H1 (cell line): ENCODE measurements around the gene IL17REL. TPM values are rescaled to one million over a fixed set of nuclear protein-coding genes. Genes with fewer than 3 reads are reported as not detected.

Source experiments
- CTCF ChIA-PET: fragments of 300-600 bp; sonication (Branson Sonifier 250); formaldehyde crosslinking; loops from one replicate; lab custom pipeline; 2021; ENCODE audit not compliant: partially characterized antibody; lab: Charles Lee
- POLR2A ChIA-PET: fragments of 300-600 bp; sonication (Branson Sonifier 250); formaldehyde crosslinking; loops from one replicate; lab custom pipeline; 2021; ENCODE audit warnings: inconsistent platforms; ENCODE audit not compliant: partially characterized antibody; lab: Charles Lee
- DNase-seq, 2 experiments: peaks; one replicate each; pipeline versions ENCODE4 v3.0.0 to v3.0.0-alpha.2; 2010 to 2022; ENCODE audit warnings: low spot score in 2 of 2, low read depth in 1 of 2, mixed read lengths in 1 of 2
- FAIRE-seq: peaks from 2 replicates; lab custom pipeline; 2011; peaks lifted over from hg19 to GRCh38; lab: Jason Lieb, UNC
- H2AFZ ChIP-seq: 2 replicates; pipeline ENCODE4 v1.8.1; 2012; ENCODE audit warnings: low read length, inconsistent platforms
- H2AK5ac ChIP-seq: 2 replicates; pipeline ENCODE4 v1.6.1; 2013; ENCODE audit warnings: low read depth, low read length
- H2BK120ac ChIP-seq: replicated peaks from 2 replicates; pipeline ENCODE3; 2013; ENCODE audit warnings: low read depth, low read length, inconsistent platforms
- H2BK12ac ChIP-seq: 2 replicates; pipeline ENCODE4 v1.6.1; 2013; ENCODE audit warnings: low read depth, low read length
- H2BK15ac ChIP-seq: 2 replicates; pipeline ENCODE4 v1.6.1; 2013; ENCODE audit warnings: low read length
- H2BK20ac ChIP-seq: 2 replicates; pipeline ENCODE4 v1.6.1; 2013; ENCODE audit warnings: low read length
- H2BK5ac ChIP-seq: 2 replicates; pipeline ENCODE4 v1.6.1; 2013; ENCODE audit warnings: low read depth, low read length
- H3K14ac ChIP-seq: 2 replicates; pipeline ENCODE4 v1.6.1; 2013; ENCODE audit warnings: inconsistent platforms; ENCODE audit not compliant: insufficient read length
- H3K18ac ChIP-seq: 2 replicates; pipeline ENCODE4 v1.6.1; 2013; ENCODE audit warnings: low read length; ENCODE audit errors: extremely low read depth
- H3K23ac ChIP-seq: 2 replicates; pipeline ENCODE4 v1.6.1; 2013; ENCODE audit warnings: inconsistent platforms; ENCODE audit not compliant: insufficient read length
- H3K23me2 ChIP-seq: 2 replicates; pipeline ENCODE4 v1.6.1; 2013; ENCODE audit warnings: low read depth, low read length
- H3K27ac ChIP-seq: 2 replicates; pipeline ENCODE4 v1.6.1; 2011; ENCODE audit warnings: low read depth, low read length, inconsistent platforms
- H3K27me3 ChIP-seq, 4 experiments: replicated peaks in 1 of 4; 1 replicate in 1 of 4; 2 replicates in 3 of 4; pipeline versions ENCODE4 v1.6.1 to v1.8.1; 2011 to 2013; ENCODE audit warnings: low read length in 3 of 4, mild to moderate bottlenecking in 3 of 4, inconsistent platforms in 2 of 4, mixed read lengths in 2 of 4, moderate library complexity in 1 of 4; ENCODE audit not compliant: control insufficient read depth in 3 of 4, insufficient read depth in 3 of 4; ENCODE audit errors: extremely low read depth in 1 of 4
- H3K36me3 ChIP-seq, 4 experiments: 2 replicates each; pipeline versions ENCODE4 v1.6.1 to v1.8.1; 2011 to 2013; ENCODE audit warnings: mild to moderate bottlenecking in 4 of 4, low read length in 3 of 4, moderate library complexity in 2 of 4, control low read depth in 1 of 4, inconsistent platforms in 1 of 4; ENCODE audit not compliant: insufficient read depth in 4 of 4, control insufficient read depth in 2 of 4
- H3K4ac ChIP-seq: replicated peaks from 2 replicates; pipeline ENCODE3; 2013; ENCODE audit warnings: low read length, low read depth, mixed read lengths, inconsistent platforms; ENCODE audit not compliant: insufficient read length
- H3K4me1 ChIP-seq, 4 experiments: replicated peaks in 1 of 4; 1 replicate in 1 of 4; 2 replicates in 3 of 4; pipeline versions ENCODE4 v1.6.1 to v1.8.1; 2011 to 2013; ENCODE audit warnings: low read length in 3 of 4, inconsistent platforms in 2 of 4, mixed read lengths in 1 of 4; ENCODE audit not compliant: insufficient read depth in 4 of 4, control insufficient read depth in 3 of 4
- H3K4me2 ChIP-seq, 2 experiments: 2 replicates each; pipeline versions ENCODE4 v1.6.1 to v1.8.1; 2011 to 2013; ENCODE audit warnings: low read depth in 2 of 2, low read length in 2 of 2, control low read depth in 1 of 2, inconsistent platforms in 1 of 2, mild to moderate bottlenecking in 1 of 2; ENCODE audit not compliant: insufficient read depth in 1 of 2
- H3K4me3 ChIP-seq, 4 experiments: fragments of 200-600, 300-600 bp in 1 of 4; sonication (generic), shearing (Covaris generic), sonication (Bioruptor Twin) in 1 of 4; 2 replicates each; pipeline versions ENCODE4 v1.5.1 to v1.8.1; 2011 to 2016; ENCODE audit warnings: low read length in 4 of 4, low read depth in 3 of 4, control low read depth in 2 of 4, inconsistent platforms in 2 of 4, mild to moderate bottlenecking in 2 of 4, mixed read lengths in 1 of 4, moderate library complexity in 1 of 4; ENCODE audit not compliant: insufficient read depth in 2 of 4; ENCODE audit errors: extremely low read depth in 1 of 4
- H3K56ac ChIP-seq: replicated peaks from 2 replicates; pipeline ENCODE3; 2013; ENCODE audit warnings: low read depth, mild to moderate bottlenecking, mixed read lengths, low read length, inconsistent platforms; ENCODE audit not compliant: insufficient read length
- H3K79me1 ChIP-seq: 2 replicates; pipeline ENCODE4 v1.6.1; 2013; ENCODE audit warnings: low read depth, low read length, control low read depth
- H3K79me2 ChIP-seq, 2 experiments: 2 replicates each; pipeline versions ENCODE4 v1.6.1 to v1.8.1; 2012 to 2013; ENCODE audit warnings: low read length in 2 of 2, mild to moderate bottlenecking in 2 of 2, inconsistent platforms in 1 of 2; ENCODE audit not compliant: insufficient read depth in 2 of 2, control insufficient read depth in 1 of 2
- H3K9ac ChIP-seq, 4 experiments: replicated peaks in 1 of 4; 1 replicate in 1 of 4; 2 replicates in 3 of 4; pipeline versions ENCODE4 v1.6.1 to v1.8.1; 2011 to 2013; ENCODE audit warnings: low read depth in 3 of 4, low read length in 3 of 4, control low read depth in 2 of 4, mild to moderate bottlenecking in 2 of 4, moderate library complexity in 2 of 4, inconsistent platforms in 1 of 4; ENCODE audit errors: extremely low read depth in 1 of 4
- H3K9me3 ChIP-seq, 2 experiments: 2 replicates each; pipeline versions ENCODE4 v1.6.1 to v1.8.1; 2012 to 2013; ENCODE audit warnings: mild to moderate bottlenecking in 2 of 2, moderate library complexity in 2 of 2, control low read depth in 1 of 2, inconsistent platforms in 1 of 2, low read depth in 1 of 2, low read length in 1 of 2, mixed read lengths in 1 of 2; ENCODE audit not compliant: insufficient read depth in 2 of 2
- H4K20me1 ChIP-seq, 2 experiments: replicated peaks in 1 of 2; 2 replicates each; pipeline versions ENCODE3 to v1.8.1; 2011 to 2013; ENCODE audit warnings: inconsistent platforms in 2 of 2, low read length in 2 of 2, mild to moderate bottlenecking in 1 of 2; ENCODE audit not compliant: insufficient read depth in 2 of 2, control insufficient read depth in 1 of 2
- H4K5ac ChIP-seq: 2 replicates; pipeline ENCODE4 v1.6.1; 2013; ENCODE audit warnings: low read length, low read depth, mixed read lengths, inconsistent platforms; ENCODE audit not compliant: insufficient read length
- H4K8ac ChIP-seq: 2 replicates; pipeline ENCODE4 v1.8.0; 2013; ENCODE audit warnings: mild to moderate bottlenecking, moderate library complexity, low read length, inconsistent platforms; ENCODE audit not compliant: insufficient read depth; ENCODE audit errors: extremely low read depth
- H4K91ac ChIP-seq: replicated peaks from 2 replicates; pipeline ENCODE3; 2013; ENCODE audit warnings: low read length, mixed read lengths, inconsistent platforms; ENCODE audit not compliant: insufficient read length
- BACH1 ChIP-seq: IDR thresholded peaks from 2 replicates; pipeline ENCODE4 v1.6.1; 2012; ENCODE audit warnings: low read length, improper control_type of control experiment
- CEBPB ChIP-seq: IDR thresholded peaks from 2 replicates; pipeline ENCODE4 v1.6.1; 2012; ENCODE audit warnings: low read depth, low read length
- KDM5A ChIP-seq: fragments of 200-600 bp; IDR thresholded peaks from 2 replicates; pipeline ENCODE4 v1.7.1; 2012; ENCODE audit warnings: mild to moderate bottlenecking, low read length, inconsistent platforms, mixed read lengths
- NRF1 ChIP-seq: IDR thresholded peaks from 2 replicates; pipeline ENCODE4 v1.6.1; 2011; ENCODE audit warnings: mild to moderate bottlenecking, low read depth, low read length, improper control_type of control experiment
- POU5F1 ChIP-seq: IDR thresholded peaks from 2 replicates; pipeline ENCODE4 v1.6.1; 2011; ENCODE audit warnings: low read depth, mild to moderate bottlenecking, low read length, moderate library complexity
- RXRA ChIP-seq: IDR thresholded peaks from 2 replicates; pipeline ENCODE4 v1.6.1; 2011; ENCODE audit warnings: low read depth, mild to moderate bottlenecking, low read length, moderate library complexity; ENCODE audit not compliant: insufficient read depth
- SIRT6 ChIP-seq: IDR thresholded peaks from one replicate; pipeline ENCODE4 v1.7.1; 2012; ENCODE audit warnings: low read length, inconsistent platforms
- SP1 ChIP-seq: IDR thresholded peaks from 2 replicates; pipeline ENCODE4 v1.6.1; 2011; ENCODE audit warnings: low read depth, low read length
- WGBS, 2 experiments: shearing (Covaris generic) in 1 of 2; methylation state at CpG; one replicate each; pipeline versions ENCODE4 v1.1.6 to v1.1.7; 2013 to 2015; ENCODE audit warnings: low lambda C conversion rate in 2 of 2, mixed read lengths in 2 of 2, inconsistent platforms in 1 of 2, low coverage in 1 of 2, missing lambda C conversion rate in 1 of 2; ENCODE audit not compliant: insufficient replicate concordance in 2 of 2, insufficient coverage in 1 of 2, insufficient read length in 1 of 2; ENCODE audit errors: extremely low coverage in 1 of 2, missing lambda C conversion rate in 1 of 2; 5-methylcytosine and 5-hydroxymethylcytosine counted together
- polyA plus RNA-seq, 7 experiments: library from polyadenylated mRNA; depleted of rRNA in 3 of 7; stranded (reverse) in 5 of 7; unstranded in 2 of 7; fragments of >200 nt in 5 of 7; fragments of 200-250 nt in 2 of 7; gene quantifications; 1 replicate in 5 of 7; 2 replicates in 1 of 7; 4 replicates in 1 of 7; pipeline versions ENCODE4 v1.2.1 to v1.2.3, GENCODE V29; 2011 to 2013; ENCODE audit warnings: missing spikeins in 2 of 7, mixed read lengths in 2 of 7
- total RNA-seq: library from RNA; stranded (reverse); fragmentation: NEBNext Ultra II Directional; extraction: Animal tissue kit (Norgen Biotek cat#: 25700); gene quantifications from 2 replicates; pipeline ENCODE4 v1.2.1, GENCODE V29; 2021

IL17REL gene
- total and polyA plus RNA-seq, 2 of the 8 experiments (the other 6 are each of a cell fraction or from before 2014, with no cell fraction given), result 0.15 to 0.20 TPM

- no peak overlapping the region for H2BK120ac ChIP-seq
- no peaks in the 10 kb centered on the region for H4K20me1 ChIP-seq
- no peak overlapping the region for H3K23ac ChIP-seq
- no peak overlapping the region for H3K9ac ChIP-seq
- H2BK20ac ChIP-seq, result no peak overlapping the region
- H3K4me3 ChIP-seq, result no peak overlapping the region
- no peaks in the 10 kb centered on the region for H3K36me3 ChIP-seq
- H2AK5ac ChIP-seq, result no peak overlapping the region
- H3K27me3 ChIP-seq, result no peaks in the 10 kb centered on the region
- no peak for FAIRE-seq
- H3K4me2 ChIP-seq, result no peak overlapping the region
- H2BK15ac ChIP-seq, result no peak overlapping the region
- ChIA-PET POLR2A (interaction anchor here (0.6 kb wide), 1 partner anchor 316 kb away, joined by 3 read pairs; no protein-coding TSS in a partner anchor), CTCF (interaction anchor here (1.1 to 1.3 kb wide), 2 partner anchors 11 to 101 kb away, joined by 3 to 4 read pairs; no protein-coding TSS in a partner anchor)
- no peak for TF ChIP-seq SP1
- TF ChIP-seq POU5F1, result no peak
- no peak for TF ChIP-seq BACH1
- no peak for TF ChIP-seq NRF1
- no peak for TF ChIP-seq CEBPB
- TF ChIP-seq KDM5A, result no peak
- TF ChIP-seq SIRT6, result no peak
- TF ChIP-seq RXRA, result no peak
- H3K23me2 ChIP-seq, result no peaks in the 10 kb centered on the region
- H3K79me2 ChIP-seq, result no peaks in the 10 kb centered on the region
- H2BK5ac ChIP-seq, result no peak overlapping the region
- H3K4me1 ChIP-seq, result no peaks in the 10 kb centered on the region; a peak in 1 of 7 replicates
- no peak overlapping the region for H4K91ac ChIP-seq
- no peak for DNase-seq
- H3K4ac ChIP-seq, result no peak overlapping the region
- H4K5ac ChIP-seq, result no peak overlapping the region
- 91% methylated on average over 17 of the region's 17 CpGs; no CpG with 5 or more reads in 1 of the 2 experiments for WGBS, 2 experiments
- no peak overlapping the region for H3K27ac ChIP-seq
- no peak overlapping the region for H3K18ac ChIP-seq
- H2AFZ ChIP-seq, result no peak overlapping the region
- H3K79me1 ChIP-seq, result no peaks in the 10 kb centered on the region
- no peak overlapping the region for H2BK12ac ChIP-seq
- H4K8ac ChIP-seq, result no peak overlapping the region; the same call in 1 of the 2 replicates
- no peak overlapping the region for H3K56ac ChIP-seq
- H3K9me3 ChIP-seq, result peaks cover 5 to 7% of the 10 kb centered on the region in 2 experiments; a peak in 2 of 4 replicates
- no peak overlapping the region for H3K14ac ChIP-seq
Measured at GRCh38 chr22:50041361-50042065, 28.9 kb upstream of the IL17REL start.
